Renal cortex interstitium (tissue), 15 donors: ENCODE results near the gene KIFBP. TPM values are rescaled to one million over a fixed set of nuclear protein-coding genes. Genes with fewer than 3 reads are reported as not detected.
A peak's percentile ranks its signal among the peaks of the same experiment; 100 is the strongest.
"Not testable (repeated sequence)": the region's sequence is repeated elsewhere in the genome, so short reads cannot be mapped to it uniquely, and the experiment has no call there.

Experiments used
- DNase-seq, 11 donors: peaks; one replicate each; pipeline ENCODE4 v3.0.0-alpha.2; 2013; ENCODE audit warnings: low read depth in 9 of 11, low spot score in 4 of 11; ENCODE audit errors: extremely low read depth in 1 of 11
- long read RNA-seq, 16 experiments: transcript quantifications; one replicate each; lab custom pipeline, GENCODE V29; 2026
- polyA plus RNA-seq, 3 donors: library from polyadenylated mRNA; unstranded; fragments of 120-200 nt; gene quantifications; one replicate each; pipeline ENCODE4 v1.2.1, GENCODE V29; 2013; ENCODE audit not compliant: insufficient read length in 3 of 3

KIFBP gene
- 10 to 100 TPM; 32.7 to 36.5 (median 34.7) TPM for polyA plus RNA-seq
- long read RNA-seq, donor 1, transcript KIF1BP-201 (7 exons, 2,544 nt) = major isoform, 7 of 10 reads
- long read RNA-seq, donor 1, partial matches to known transcripts = 0 of 10 reads
- long read RNA-seq, donor 1, other reads (novel, unspliced or antisense) = 0 of 10 reads
- long read RNA-seq, donor 2, transcript KIF1BP-201 (7 exons, 2,544 nt) = major isoform, 6 of 7 reads
- long read RNA-seq, donor 2, partial matches to known transcripts = 0 of 7 reads
- long read RNA-seq, donor 2, other reads (novel, unspliced or antisense) = 0 of 7 reads
- long read RNA-seq, donor 3, transcript KIF1BP-201 (7 exons, 2,544 nt) = major isoform, 10 of 12 reads
- long read RNA-seq, donor 3, partial matches to known transcripts = 0 of 12 reads
- long read RNA-seq, donor 3, other reads (novel, unspliced or antisense) = 0 of 12 reads
- long read RNA-seq, donor 4, transcript KIF1BP-201 (7 exons, 2,544 nt) = major isoform, 7 of 12 reads
- long read RNA-seq, donor 4, partial matches to known transcripts = 5 of 12 reads
- long read RNA-seq, donor 4, other reads (novel, unspliced or antisense) = 0 of 12 reads
- long read RNA-seq, donor 5 = 0 reads
- long read RNA-seq, donor 6, transcript KIF1BP-201 (7 exons, 2,544 nt) = major isoform, 13 of 18 reads
- long read RNA-seq, donor 6, transcript KIF1BP-203 (4 exons, 576 nt) = minor isoform, 5 of 18 reads
- long read RNA-seq, donor 6, partial matches to known transcripts = 0 of 18 reads
- long read RNA-seq, donor 6, other reads (novel, unspliced or antisense) = 0 of 18 reads
- long read RNA-seq, donor 7, transcript KIF1BP-201 (7 exons, 2,544 nt) = major isoform, 7 of 42 reads
- long read RNA-seq, donor 7, partial matches to known transcripts = 34 of 42 reads
- long read RNA-seq, donor 7, other reads (novel, unspliced or antisense) = 0 of 42 reads
- long read RNA-seq, donor 8, transcript KIF1BP-201 (7 exons, 2,544 nt) = major isoform, 13 of 15 reads
- long read RNA-seq, donor 8, partial matches to known transcripts = 0 of 15 reads
- long read RNA-seq, donor 8, other reads (novel, unspliced or antisense) = 0 of 15 reads
- long read RNA-seq, donor 9, transcript KIF1BP-201 (7 exons, 2,544 nt) = major isoform, 10 of 10 reads
- long read RNA-seq, donor 9, partial matches to known transcripts = 0 of 10 reads
- long read RNA-seq, donor 9, other reads (novel, unspliced or antisense) = 0 of 10 reads
- long read RNA-seq, donor 10, transcript KIF1BP-201 (7 exons, 2,544 nt) = major isoform, 7 of 9 reads
- long read RNA-seq, donor 10, partial matches to known transcripts = 0 of 9 reads
- long read RNA-seq, donor 10, other reads (novel, unspliced or antisense) = 0 of 9 reads
- long read RNA-seq, donor 11, transcript KIF1BP-201 (7 exons, 2,544 nt) = major isoform, 6 of 6 reads
- long read RNA-seq, donor 11, partial matches to known transcripts = 0 of 6 reads
- long read RNA-seq, donor 11, other reads (novel, unspliced or antisense) = 0 of 6 reads
- long read RNA-seq, donor 12, partial matches to known transcripts = 7 of 11 reads
- long read RNA-seq, donor 12, other reads (novel, unspliced or antisense) = 0 of 11 reads
- long read RNA-seq, donor 13 = 0 reads
- long read RNA-seq, donor 14, transcript KIF1BP-201 (7 exons, 2,544 nt) = major isoform, 9 of 11 reads
- long read RNA-seq, donor 14, partial matches to known transcripts = 0 of 11 reads
- long read RNA-seq, donor 14, other reads (novel, unspliced or antisense) = 0 of 11 reads
- long read RNA-seq, donor 15, partial matches to known transcripts = 0 of 2 reads
- long read RNA-seq, donor 15, other reads (novel, unspliced or antisense) = 0 of 2 reads
- long read RNA-seq, donor 16, transcript KIF1BP-201 (7 exons, 2,544 nt) = major isoform, 28 of 31 reads
- long read RNA-seq, donor 16, partial matches to known transcripts = 0 of 31 reads
- long read RNA-seq, donor 16, other reads (novel, unspliced or antisense) = 0 of 31 reads

- DNase-seq = peak; percentile 85 to 98 (median 94)
Observed at GRCh38 chr10:68988530-68989316, at the start of gene KIFBP. Gene KIFBP (plus strand): TSS chr10:68988803. CDS start chr10:68988833, 30 bp downstream.

GRCh38 chr10:68938884-68939283 is 49.7 kb upstream of the KIFBP start:
- no peak for DNase-seq

- DNase-seq = not testable (repeated sequence)
Observed at GRCh38 chr10:68940917-68941316, 47.7 kb upstream of the KIFBP start.

GRCh38 chr10:68950598-68950997 is 38.0 kb upstream of the KIFBP start:
- DNase-seq = no peak

GRCh38 chr10:68954904-68955303 is 33.7 kb upstream of the KIFBP start:
- DNase-seq = no peak

GRCh38 chr10:68955355-68955831 is 33.2 kb upstream of the KIFBP start:
- peak in 2 of 11 donors; percentile 1 to 7 for DNase-seq

- DNase-seq = peak; percentile 79 to 93 (median 89)
Observed at GRCh38 chr10:68955832-68956532, 32.6 kb upstream of the KIFBP start, which contains the start of gene DDX21. Gene DDX21 (plus strand): TSS chr10:68956170. CDS start chr10:68956226, 56 bp downstream.

GRCh38 chr10:68957284-68957615 is 31.4 kb upstream of the KIFBP start:
- no peak for DNase-seq

GRCh38 chr10:68957654-68958053 is 30.9 kb upstream of the KIFBP start:
- no peak for DNase-seq

- no peak for DNase-seq
Observed at GRCh38 chr10:68959695-68960527, 28.7 kb upstream of the KIFBP start.

GRCh38 chr10:68963151-68963550 is 25.5 kb upstream of the KIFBP start:
- DNase-seq = no peak

GRCh38 chr10:68973975-68974374 is 14.6 kb upstream of the KIFBP start:
- DNase-seq = no peak

- not testable (repeated sequence) for DNase-seq
Observed at GRCh38 chr10:68975936-68976473, 12.6 kb upstream of the KIFBP start.

- DNase-seq = not testable (repeated sequence)
Observed at GRCh38 chr10:68979738-68980137, 8.9 kb upstream of the KIFBP start.

- no peak for DNase-seq
Observed at GRCh38 chr10:68981074-68981473, 7.5 kb upstream of the KIFBP start.
